COR-L47 (cell line): Measurements from ENCODE around the gene BABAM1.

Experiments used
- DNase-seq: peaks from one replicate; lab custom pipeline; 2025; lab: John Stamatoyannopoulos, UW

The BABAM1 gene

DNA sequence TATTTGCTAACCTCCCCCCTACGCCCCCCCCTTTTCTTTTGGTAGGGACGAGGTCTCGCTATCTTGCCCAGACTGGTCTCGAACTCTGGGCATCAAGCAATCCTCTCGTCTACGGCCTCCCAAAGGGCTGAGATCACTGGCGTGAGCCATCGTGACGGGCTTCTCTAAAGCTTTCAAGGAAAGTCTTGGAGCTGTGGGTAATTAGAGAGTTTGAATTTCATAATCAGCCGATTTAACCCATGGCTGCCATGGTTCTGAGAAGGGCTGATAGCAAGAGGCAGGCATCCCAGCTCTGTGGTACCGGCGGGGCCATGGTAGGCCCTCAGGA, 36.7 kb downstream of the BABAM1 start:
- DNase-seq = no peak

DNA sequence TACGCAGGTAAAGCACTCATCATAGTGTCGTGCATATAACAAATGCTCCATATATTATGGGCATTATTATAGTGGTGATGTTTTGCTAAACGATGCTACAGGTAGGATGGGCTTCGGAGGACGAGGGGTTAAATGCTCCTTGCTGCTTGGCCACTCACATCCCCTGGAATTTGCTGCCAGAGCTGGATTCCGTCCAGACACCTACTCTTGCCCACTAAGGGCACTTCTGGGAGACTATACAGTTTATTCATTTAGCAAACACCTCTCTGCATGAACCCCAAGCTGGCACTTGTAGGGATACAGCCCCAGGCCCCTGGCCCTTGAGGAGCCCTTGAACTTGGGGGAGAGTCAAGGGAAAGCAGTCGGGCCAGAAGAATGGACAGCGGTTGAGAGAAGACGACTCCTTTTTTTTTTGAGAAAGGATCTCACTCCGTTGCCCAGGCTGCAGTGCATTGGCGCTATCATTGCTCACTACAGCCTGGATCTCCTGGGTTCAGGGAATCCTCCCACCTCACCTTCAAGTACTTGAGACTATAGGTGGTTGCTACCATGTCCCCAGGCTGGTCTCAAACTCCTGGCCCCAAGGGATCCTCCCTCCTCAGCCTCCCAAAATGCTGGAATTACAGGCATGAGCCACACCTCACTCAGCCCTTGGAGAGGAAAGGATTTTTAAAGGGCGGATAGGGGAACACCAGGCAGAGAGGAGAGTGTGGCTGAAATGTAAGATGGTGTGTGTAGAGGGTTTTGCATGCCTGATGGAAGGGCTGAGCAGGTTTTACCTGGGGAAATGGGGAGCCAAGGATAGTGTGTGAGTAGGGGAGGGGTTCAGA, 37.4 kb downstream of the BABAM1 start:
- no peak for DNase-seq

DNA sequence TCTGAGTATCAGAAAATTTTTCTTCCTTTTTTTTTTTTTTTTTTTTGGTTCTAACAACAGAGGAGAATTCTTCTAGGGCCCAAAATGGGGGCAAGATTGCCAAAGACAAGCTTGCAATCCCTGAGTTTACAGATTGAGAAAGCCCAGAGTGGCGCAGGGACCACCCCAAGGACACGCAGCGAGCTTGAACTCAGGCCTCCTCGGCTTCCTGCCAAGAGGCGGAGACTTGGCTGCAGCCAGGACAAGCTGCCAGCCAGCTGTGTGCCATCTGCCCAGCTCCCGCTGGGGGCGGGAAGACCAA, 37.9 kb downstream of the BABAM1 start:
- DNase-seq = no peak

DNA sequence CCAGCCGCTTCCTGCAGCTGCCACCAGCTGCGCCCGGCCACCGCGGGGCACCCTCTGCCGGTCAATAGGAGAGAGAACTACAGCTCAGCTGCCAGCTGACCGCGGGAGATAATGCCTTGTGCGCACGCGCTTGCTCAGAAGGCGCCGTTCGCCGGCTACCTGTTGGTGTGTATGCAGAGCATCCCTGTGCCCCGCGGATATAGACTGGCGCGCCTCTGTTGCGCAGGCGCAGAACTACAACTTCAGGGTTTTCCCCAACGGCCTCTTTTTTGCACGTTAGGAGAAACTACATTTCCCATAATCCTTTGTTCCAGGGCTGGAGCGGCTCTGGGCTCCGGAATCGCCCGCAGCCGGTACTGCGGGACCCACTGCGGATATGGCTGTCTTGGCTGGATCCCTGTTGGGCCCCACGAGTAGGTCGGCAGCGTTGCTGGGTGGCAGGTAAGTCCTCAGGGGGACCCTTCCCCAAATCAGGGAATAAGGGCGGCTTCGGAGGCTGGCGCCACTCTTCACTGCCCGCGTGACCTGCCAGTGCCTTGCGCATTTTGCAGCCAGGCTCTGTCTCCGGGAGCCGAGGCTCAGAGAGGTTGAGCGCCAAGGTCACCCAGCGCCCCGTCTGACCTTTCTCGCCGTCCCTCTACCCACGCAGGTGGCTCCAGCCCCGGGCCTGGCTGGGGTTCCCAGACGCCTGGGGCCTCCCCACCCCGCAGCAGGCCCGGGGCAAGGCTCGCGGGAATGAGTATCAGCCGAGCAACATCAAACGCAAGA, 38.5 kb downstream of the BABAM1 start, which contains the start of gene MRPL34:
MRPL34 (plus strand) TSS at position 356 of the 768 bp plus-strand sequence; CDS start at position 377, 21 bp downstream.
- peak; percentile 99 for DNase-seq

DNA sequence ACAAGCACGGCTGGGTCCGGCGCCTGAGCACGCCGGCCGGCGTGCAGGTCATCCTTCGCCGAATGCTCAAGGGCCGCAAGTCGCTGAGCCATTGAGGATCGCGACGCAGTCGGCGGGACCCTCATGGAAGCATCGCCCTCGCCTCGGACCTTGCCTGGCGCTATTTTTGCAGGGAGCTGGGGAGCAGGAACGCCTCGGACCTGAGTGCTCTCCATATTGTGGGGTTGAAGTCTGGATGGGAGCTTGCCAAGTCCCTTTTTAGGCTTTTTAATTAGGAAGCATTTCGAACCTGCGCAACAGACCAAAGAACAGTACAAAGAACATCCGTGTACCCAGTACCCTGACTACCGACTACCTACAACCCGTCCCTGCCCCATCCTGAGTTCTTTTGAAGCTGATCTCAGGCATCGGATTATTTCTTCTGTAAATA, 39.1 kb downstream of the BABAM1 start:
- DNase-seq = no peak

DNA sequence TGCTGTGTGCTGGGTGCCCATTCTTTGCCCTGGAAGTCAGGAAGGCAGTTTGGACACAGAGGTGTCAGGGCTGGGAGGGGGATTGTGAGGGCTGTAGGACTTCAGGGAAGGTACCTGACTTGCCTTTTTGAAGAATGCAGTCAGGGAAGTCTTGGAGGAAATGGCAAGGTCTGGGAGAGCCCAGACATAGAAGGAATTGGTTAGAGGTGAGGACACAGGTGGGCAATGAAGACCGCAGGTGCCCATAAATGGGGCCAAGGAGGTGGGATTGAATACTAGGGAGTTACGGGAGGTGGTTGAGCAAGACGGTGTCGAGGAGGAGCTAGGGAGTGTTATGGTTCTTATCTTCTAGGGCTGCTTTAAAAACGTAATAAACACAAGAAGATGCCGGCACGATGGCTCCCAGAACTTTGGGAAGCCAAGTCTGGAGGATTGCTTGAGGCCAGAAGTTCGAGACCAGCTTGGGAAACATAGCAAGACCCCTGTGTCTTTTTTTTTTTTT, 40.7 kb downstream of the BABAM1 start:
- DNase-seq = no peak

DNA sequence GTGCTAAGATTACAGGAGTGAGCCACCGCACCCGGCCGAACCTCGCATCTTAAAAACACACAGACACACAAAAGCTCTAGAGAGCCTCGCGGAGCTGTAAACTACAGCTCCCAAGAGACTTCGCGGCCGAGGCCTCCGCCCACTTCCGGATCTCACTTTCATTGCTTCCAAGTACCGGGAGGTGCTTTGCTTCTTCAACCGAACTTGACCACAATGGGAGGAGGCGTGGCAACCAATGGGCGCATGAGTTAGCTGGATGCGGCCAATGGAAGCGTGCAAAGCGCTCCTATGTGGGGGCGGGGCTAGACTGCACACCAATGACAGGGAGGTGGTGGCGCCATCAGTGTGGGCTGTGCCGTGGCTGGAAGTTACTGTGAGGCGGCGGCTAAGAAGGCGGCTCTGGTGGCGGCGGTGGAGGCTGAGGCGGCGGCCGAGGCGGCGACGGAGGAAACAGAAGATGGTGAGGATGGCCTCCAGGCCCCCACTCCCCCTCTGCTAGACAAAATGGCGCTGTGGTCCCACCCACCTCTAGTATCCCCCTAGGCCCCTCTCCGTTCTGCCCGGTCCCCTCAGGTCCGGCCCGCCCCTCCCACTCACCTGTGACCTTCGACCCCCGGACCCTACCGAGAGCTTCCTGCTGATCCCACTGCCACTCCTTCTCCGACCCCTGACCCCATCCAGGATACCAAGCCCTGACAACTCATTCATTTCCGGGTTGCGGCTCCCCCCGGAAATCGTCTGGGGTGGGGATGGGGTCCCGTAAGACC, 42.1 kb downstream of the BABAM1 start, which contains the start of gene DDA1:
DDA1 (plus strand) TSS at position 366 of the 767 bp plus-strand sequence; CDS start at position 458, 92 bp downstream.
- peak; percentile 100 for DNase-seq

DNA sequence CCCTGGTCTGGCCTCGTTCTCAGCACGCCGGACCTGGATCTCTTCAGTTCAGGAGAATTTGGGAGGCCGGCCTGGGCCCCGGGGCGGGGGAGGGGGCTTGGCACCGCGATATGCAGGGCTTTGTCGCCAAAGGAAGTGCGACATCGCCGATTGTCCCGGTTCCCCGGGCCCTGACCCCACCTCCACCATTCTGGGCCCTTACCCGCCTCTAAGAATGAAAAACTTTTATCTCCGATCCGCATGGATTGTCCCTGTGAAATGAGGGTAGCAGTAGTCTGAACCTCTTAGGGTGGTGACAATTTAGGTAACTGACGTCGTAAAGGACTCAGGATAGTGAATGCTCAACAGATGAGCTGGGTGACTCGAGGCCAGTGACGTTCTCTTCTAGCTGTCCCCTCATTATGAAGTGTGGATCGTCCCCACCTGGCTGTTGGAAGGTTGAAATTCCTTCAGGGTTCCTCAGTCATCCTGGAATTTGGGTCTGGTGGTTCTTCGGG, 42.8 kb downstream of the BABAM1 start:
- DNase-seq = no peak

DNA sequence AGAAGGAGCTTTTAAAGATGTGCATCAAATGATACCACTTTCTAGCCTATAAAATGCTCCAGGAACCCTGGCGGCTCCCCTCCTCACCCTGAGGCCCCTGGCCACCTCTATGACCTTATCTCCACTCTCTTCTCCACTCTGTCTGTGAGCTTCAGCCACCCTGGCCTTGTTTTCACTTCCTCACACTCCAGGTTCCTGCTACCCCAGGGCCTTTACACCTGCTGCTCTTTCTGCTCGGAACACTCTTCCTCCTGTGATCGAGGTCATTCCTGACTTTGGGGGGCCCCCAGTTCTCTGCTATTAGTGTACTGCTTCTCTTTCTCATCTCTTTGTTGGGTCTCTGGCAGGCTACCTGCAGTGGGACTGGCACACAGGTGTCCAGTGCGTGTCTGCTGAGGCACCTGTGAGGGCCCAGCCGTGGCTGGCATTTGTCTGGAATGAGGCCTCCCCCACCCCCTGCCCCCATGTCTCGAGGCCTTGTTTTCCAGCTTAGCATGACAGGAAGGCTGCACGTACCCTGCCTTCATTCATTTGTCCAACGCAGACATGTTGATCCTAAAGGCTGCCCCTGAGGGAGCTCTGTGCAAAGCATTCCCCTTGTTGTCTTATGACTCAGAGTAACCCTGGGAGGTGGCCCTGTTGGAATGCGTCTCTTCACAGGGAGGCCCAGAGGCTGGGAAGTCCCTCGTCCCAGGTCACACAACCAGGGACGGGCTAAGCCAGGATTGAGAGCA, 44.4 kb downstream of the BABAM1 start:
- DNase-seq = no peak

DNA sequence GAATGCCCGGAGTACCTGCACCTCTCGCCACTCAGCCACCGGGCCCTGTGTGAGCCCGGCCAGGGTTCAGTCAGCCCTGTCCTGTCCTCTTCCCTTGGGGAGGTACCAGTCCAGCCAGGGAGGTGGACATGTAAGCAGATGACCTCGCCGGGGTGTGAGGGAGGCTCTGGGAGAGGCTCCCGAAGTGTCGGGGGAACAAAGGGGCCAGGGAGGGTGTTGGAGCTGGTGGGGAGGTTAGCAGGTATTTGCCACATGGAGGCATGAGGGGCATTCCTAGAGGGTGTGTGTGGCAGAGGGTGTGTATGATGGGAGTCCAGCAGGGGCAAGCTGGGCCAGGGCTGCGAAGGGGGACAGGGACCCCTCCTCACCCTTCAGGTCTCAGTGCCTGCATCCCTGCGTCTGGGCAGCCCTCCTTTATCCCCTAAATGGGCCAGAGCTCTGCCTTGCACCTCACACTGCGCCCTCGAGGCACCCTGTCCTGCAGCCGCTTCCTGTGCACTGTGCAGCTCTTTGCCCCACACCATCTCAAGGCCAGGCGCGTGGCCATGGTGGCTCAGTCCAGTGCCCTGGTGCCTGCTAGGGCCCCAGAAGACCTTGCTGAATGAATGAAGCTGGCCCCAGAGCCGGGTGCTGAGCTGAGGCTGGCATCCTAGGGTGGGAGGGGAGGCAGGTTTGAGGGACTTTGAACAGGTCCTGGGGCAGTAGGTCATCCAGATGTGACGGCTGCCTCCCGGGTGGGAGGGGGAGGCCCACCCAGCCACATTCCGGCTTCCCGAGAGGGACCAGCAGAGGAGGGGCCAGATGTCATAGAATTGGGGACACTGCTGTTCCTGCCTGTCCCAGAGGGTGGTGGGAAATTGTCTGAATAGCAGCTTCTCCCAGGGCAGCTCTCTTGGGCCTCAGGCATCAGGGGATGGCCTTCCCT, 45.2 kb downstream of the BABAM1 start:
- no peak for DNase-seq

DNA sequence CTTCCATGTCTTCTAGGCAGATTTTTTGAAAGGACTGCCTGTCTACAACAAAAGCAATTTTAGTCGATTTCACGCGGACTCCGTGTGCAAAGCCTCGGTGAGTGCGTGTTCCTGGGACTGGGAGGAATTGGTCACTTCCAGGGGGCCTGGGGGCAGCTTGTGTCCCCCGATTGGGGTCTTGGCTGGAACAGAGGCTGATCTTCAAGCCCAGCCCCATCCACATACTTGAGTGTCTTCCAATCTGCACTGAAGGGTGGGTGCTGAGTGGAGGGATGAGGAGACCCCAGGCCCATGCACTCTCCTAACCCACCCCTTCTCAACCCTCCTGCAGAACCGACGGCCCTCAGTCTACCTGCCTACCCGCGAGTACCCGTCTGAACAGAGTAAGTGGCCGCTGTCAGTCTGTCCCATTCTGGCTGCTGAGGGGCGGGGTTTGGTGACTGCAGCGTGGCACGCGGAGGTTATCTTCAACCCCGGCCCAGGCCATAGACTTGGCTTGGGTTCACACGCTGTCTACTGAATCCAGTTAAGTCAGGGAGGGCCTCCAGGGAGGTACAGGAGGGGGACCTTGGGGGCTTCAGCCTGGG, 46.9 kb downstream of the BABAM1 start:
- no peak for DNase-seq

DNA sequence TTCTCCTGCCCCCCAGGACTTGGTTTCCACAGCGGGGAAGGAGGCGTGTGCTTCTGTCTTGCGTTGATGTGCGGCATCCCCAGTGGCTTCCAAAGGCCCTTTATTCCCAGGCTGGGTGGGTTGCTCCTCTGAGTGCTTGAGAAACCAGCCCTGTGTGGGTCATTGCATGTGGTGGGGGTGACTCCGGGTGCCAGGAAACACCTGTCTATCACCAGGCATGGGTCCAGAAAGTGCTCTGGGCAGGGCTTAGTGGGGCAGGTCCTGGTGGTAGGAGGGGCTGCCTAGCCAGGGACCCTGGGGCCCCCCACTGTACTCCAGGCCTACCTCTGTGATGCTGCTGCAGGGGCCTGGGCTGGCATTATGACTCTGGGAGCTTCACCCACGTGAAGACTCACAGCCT, 51.7 kb downstream of the BABAM1 start:
- DNase-seq = no peak

DNA sequence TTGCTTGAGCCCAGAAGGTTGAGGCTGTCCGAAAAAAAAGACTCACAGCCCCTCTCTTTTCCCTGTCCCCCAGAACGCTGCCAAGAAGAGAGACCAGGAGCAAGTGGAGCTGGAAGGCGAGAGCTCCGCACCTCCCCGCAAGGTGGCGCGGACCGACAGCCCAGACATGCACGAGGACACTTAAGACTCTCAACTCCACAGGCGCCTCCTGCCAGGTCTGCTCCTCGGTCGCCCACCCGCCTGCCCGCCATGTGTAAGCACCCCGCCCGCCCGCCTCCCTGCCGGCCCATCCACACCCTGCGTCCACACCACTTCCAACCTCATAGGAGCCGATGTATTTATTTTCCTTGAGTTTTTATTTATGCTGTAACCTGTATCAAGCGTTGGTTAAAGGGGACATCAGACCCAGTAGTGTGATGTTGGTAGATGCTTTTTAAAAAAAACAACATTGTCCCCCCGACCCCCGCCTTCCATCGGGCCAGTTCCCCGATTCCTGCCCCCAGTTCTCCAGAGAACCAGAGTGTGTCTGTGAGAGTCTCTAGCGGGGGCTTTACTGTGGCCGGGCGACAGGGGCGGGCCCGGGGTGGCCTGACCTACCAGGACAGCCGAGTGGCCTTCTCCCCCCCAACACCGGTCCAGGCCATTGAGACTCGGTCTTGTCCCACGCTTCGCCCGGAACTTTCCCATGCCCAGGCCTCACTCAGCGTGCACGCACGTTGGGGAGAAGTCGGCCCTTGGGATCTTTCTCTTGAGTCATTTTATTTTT, 52.4 kb downstream of the BABAM1 start:
- no peak for DNase-seq

DNA sequence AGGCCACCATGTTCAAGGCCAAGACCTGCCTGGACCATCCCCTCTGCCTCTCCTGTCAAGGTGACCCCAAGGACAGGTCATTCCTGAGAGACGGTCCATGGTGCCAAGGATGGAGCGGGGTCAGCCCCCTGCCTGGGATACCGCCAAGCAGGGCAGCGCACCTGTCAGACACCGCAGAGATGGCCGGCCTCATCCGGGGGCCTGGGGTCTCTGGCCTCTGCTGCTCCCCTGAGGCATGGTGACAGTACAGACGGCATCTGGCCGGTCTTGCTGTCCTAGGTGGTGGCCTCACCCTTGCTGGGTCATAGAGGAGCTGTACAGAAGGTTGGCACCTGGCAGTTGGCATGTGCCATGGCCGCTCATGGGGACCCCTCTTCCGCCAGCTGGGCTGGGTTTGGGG, 53.2 kb downstream of the BABAM1 start:
- DNase-seq = no peak

DNA sequence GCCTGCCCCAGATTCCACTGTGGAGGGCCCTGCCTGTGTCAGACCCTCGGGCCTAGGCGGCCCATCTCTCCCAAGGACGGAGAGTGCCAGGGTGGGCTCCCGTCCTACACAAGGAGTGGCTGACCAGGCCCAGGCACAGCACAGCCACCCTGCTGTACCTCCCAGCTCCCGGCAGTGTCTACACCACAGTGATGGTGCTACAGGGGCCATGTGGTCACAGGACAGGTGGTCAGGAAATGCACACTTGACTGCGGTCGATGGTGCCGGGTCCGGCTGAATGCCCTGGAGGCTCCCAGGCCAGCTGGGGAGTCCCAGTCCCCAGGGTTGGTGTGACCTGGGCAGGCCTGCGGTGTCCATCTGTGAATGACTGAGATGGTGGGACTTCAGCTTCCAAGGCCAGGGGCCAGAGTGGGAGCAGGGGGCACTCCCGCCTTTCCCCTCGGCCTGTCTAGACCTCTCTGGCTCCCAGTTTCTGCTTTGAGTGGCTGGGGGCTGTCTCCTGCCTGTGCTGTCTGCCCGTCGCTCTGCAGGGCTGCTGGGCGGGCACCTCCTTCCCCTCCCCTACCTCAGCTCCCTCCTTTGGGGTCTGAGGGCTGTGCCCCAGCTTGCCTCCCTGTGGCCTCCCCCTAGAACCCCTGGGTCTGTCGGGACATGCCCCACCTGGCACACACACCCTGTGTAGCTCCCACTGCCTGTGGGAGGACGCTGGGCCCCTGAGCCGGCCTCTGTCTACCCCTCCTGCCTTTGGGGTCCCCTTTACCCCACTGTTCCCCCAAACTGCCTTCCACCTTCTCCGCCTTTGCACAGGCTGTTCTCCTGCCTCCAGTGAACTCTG, 54.6 kb downstream of the BABAM1 start:
- DNase-seq = no peak

DNA sequence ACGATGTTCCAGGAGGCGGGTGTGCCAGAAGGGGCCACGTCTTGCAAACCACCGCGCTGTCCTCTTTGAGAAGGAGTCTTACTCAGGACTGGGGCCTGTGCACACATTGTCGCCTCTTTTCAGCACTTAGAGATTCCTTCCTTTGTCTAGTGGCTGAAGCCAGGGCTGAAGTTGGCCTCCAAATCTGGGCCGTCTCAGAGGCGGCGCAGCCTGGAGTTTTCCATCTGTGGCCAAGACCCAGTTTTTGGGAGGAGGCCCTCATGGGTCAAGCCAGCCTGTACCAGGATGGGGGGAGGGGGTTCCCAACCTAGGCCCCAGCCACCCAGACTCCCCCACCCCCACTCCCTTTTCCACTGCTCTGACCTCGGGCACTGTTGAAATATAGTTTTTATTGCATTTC, 55.6 kb downstream of the BABAM1 start:
- no peak for DNase-seq

DNA sequence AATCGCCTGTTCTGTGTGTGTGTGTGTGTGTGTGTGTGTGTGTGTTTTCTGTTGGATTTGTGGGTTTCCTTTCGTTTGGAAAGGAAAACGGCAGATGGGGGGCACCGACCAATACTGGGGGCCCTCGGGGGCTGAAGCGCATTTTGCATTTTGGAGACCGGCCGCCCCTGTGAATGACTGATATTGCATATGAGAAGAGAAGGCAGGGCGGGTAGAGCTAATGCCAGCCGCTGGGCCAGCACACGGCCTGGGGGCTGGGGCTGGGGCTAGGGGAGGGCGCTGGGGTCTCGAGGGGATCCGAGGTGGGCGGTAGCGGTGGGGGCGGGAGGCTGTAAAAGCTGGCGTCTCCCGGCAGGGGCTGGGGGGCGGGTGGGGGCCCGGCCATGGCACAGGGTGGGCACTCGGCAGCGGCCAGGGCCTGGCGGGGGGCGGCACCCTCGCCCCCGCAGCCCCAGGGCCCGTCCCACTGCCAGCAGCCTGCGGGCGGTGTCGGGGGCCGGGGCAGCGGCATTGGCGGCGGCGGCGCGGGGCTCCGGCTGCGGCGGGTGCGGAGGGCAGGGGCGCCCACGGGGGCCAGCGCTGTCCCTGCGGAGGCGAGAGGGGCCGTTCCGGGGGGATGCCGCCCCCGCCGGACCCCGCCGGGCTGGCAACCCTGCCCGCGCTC, 56.2 kb downstream of the BABAM1 start:
- no peak for DNase-seq

DNA sequence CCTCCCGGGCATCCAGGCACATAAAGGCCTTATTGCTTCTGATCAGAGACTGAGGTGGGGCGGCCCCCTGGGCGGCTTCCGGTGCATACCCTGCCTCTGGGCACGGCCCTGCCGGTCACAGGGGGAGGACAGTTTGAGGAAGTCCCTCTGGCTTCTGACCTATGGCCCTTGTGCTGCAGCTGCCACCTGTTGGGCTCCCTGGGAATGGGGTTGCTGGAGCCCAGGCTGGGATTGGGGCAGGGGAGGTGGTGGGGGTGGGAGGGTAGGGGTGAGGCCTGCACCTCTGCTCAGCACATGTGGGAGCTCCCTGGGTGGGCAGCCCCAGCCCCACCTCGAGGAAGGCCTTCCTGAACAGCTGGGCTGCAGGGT, 56.7 kb downstream of the BABAM1 start:
- DNase-seq = no peak
